ENCODE data around the gene NINL.
"Not testable (repeated sequence)": the region's sequence is repeated elsewhere in the genome, so short reads cannot be mapped to it uniquely, and the experiment has no call there.

Gene NINL

GRCh38 chr20:25529295-25529951 lies 55.9 kb downstream of the NINL start:
- no peak for DNase-seq

- DNase-seq = no peak
These were observed 57.4 kb downstream of the NINL start for GRCh38 chr20:25527949-25528348.

- no peak for DNase-seq
These were observed 58.9 kb downstream of the NINL start for GRCh38 chr20:25526446-25526845.

- peak; percentile 93 for DNase-seq
These were observed 59.5 kb downstream of the NINL start for GRCh38 chr20:25525867-25526266.

- no peak for DNase-seq
These were observed 60.0 kb downstream of the NINL start for GRCh38 chr20:25525295-25525694.

GRCh38 chr20:25521382-25521781 lies 63.9 kb downstream of the NINL start:
- DNase-seq = no peak

GRCh38 chr20:25517124-25517523 lies 68.2 kb downstream of the NINL start:
- DNase-seq = no peak

- DNase-seq = no peak
These were observed 70.5 kb downstream of the NINL start for GRCh38 chr20:25514747-25515340.

- no peak for DNase-seq
These were observed 71.1 kb downstream of the NINL start for GRCh38 chr20:25514195-25514594.

- no peak for DNase-seq
These were observed 72.6 kb downstream of the NINL start for GRCh38 chr20:25512709-25513108.

- DNase-seq = no peak
These were observed 74.1 kb downstream of the NINL start for GRCh38 chr20:25511183-25511582.

GRCh38 chr20:25510721-25511120 lies 74.6 kb downstream of the NINL start:
- no peak for DNase-seq

- DNase-seq = no peak
These were observed 75.1 kb downstream of the NINL start for GRCh38 chr20:25510202-25510601.

- DNase-seq = no peak
These were observed 76.2 kb downstream of the NINL start for GRCh38 chr20:25509084-25509483.

- peak; percentile 93 for DNase-seq
These were observed 77.1 kb downstream of the NINL start for GRCh38 chr20:25508083-25508770.

GRCh38 chr20:25507385-25508082 lies 77.8 kb downstream of the NINL start:
- no peak for DNase-seq

- DNase-seq = no peak
These were observed 80.8 kb downstream of the NINL start for GRCh38 chr20:25504366-25505135.

GRCh38 chr20:25503936-25504335 lies 81.4 kb downstream of the NINL start:
- DNase-seq = no peak

- not testable (repeated sequence) for DNase-seq
These were observed 82.2 kb downstream of the NINL start for GRCh38 chr20:25503051-25503639.

- DNase-seq = no peak
These were observed 84.4 kb downstream of the NINL start for GRCh38 chr20:25500880-25501351.

- DNase-seq = no peak
These were observed 85.4 kb downstream of the NINL start for GRCh38 chr20:25499855-25500434.

GRCh38 chr20:25499031-25499430 lies 86.3 kb downstream of the NINL start:
- no peak for DNase-seq

Measured in kidney glomerular epithelial cell (primary cell).